HFF-Myc (cell line): ENCODE measurements around the gene SBF1.

Experiments used
- DNase-seq: peaks from one replicate; pipeline ENCODE4 v3.0.0-alpha.2; 2011; ENCODE audit warnings: low read depth; ENCODE audit errors: extremely low read depth
- H3K4me3 ChIP-seq: replicated peaks from 2 replicates; pipeline ENCODE4 v1.5.1; 2011; ENCODE audit warnings: low read depth, mild to moderate bottlenecking, control low read depth, low read length
- TF ChIP-seq, protein P1 (sequence below): IDR thresholded peaks from 2 replicates; pipeline ENCODE4 v1.5.1; 2012; ENCODE audit warnings: mild to moderate bottlenecking, low read depth, low read length, control low read depth; ENCODE audit errors: missing control alignments

SBF1 gene

DNA sequence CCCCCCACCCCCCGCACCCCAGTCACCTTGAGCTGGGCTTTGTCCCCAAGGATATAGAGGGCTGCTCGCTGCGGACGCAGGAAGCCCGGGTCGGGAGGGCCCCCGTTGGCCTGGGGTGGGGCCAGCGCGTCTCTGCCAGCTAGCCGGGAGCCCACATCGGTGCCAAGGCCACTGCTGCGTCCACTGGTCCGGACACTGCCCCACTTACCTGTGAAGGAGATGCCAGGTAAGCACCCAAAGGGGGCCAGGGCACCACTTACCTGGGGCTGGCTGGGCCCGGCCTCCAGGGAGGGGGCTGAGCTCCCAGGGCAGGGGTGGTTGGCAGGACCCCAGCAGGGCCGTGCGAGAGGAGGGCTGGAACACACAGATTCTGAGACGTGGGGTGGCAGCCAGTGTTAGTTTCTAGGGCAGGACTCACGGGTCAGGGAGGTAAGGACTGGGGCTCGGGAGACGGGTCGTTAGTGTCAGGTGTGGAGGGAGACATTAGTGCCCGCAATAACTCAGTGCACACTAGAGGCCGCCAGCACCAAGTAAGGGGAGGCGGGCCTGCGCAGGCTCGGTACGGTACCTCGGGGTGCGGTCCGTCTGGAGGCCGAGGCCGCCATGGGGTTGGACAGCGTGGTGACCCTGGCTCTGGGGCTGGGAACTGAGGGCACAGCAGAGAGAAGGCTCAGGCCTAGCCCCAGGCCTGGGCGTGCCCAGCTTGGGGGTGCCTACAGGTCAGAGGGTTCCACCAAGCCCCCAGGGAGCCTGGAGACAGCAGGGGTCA is 18.2 kb downstream of the SBF1 start:
- DNase-seq, result no peak
- no peak overlapping the region for H3K4me3 ChIP-seq
- TF ChIP-seq, protein P1, sequence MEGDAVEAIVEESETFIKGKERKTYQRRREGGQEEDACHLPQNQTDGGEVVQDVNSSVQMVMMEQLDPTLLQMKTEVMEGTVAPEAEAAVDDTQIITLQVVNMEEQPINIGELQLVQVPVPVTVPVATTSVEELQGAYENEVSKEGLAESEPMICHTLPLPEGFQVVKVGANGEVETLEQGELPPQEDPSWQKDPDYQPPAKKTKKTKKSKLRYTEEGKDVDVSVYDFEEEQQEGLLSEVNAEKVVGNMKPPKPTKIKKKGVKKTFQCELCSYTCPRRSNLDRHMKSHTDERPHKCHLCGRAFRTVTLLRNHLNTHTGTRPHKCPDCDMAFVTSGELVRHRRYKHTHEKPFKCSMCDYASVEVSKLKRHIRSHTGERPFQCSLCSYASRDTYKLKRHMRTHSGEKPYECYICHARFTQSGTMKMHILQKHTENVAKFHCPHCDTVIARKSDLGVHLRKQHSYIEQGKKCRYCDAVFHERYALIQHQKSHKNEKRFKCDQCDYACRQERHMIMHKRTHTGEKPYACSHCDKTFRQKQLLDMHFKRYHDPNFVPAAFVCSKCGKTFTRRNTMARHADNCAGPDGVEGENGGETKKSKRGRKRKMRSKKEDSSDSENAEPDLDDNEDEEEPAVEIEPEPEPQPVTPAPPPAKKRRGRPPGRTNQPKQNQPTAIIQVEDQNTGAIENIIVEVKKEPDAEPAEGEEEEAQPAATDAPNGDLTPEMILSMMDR, result peak; percentile 19

DNA sequence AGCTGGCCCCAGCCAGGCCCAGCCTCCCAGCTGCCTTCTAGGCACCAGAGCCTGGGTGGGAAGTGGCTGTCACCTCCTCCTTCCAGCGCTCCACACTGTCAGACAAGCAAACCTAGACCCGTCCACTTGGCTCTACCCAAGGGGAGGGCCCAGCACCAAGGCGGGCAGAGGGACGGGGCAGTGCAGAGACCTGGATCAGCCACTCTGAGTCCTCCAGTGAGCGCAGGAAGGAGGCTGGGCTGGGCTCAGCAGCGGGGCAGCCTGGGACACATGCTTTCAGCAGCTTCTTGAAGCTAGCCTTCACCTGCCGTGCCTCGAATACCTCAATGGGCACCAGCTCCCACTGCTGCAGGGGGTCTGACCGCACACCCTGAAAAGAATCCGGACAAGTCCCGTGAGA is 18.8 kb downstream of the SBF1 start:
- TF ChIP-seq, protein P1, result no peak
- no peak for DNase-seq
- H3K4me3 ChIP-seq, result no peak overlapping the region

GRCh38 chr22:50455201-50455600 is 19.6 kb downstream of the SBF1 start:
- H3K4me3 ChIP-seq, result no peak overlapping the region
- TF ChIP-seq, protein P1, result no peak
- no peak for DNase-seq

DNA sequence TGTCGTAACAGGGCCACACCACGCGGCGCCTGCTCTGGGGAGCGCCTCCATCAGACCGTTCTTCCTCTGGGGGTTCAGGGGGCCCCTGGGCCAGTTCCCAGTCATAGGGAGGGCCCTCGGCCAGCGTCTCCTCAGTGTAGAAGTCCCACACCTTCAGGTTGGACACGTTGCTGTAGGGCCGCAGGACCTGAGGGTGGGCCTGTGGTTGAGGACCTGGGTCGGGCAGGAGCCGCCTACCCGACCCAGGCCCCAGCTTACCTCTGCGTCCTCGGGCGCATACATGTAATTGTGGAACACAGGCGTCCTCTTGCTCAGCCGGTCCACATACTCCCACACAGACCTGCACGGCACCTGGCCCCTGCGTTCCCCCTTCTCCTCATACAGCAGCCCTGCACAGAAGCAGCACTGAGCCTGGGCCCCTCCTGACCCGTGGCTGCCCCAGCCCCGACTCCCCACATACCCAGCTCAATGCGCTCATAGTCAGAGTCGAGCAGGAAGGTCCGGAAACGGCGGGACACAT is 20.2 kb downstream of the SBF1 start:
- TF ChIP-seq, protein P1, result no peak
- no peak overlapping the region for H3K4me3 ChIP-seq
- DNase-seq, result no peak

DNA sequence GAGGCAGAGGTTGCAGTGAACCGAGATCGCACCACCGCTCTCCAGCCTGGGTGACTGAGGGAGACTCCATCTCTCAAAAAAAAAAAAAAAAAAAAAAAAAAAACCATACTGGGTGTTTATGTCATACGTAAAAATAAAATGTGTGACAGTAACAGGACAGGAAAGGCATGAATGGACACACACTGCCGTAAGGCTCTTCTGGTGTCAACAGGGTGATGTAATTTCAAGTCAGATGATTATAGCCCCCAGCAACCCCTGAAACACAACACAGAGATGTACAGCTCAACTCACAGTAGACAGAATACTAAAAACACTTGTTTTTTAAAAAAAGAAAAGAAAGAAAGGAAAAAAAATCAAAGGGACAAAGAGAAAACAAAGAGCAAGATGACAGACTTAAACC is 22.2 kb downstream of the SBF1 start:
- TF ChIP-seq, protein P1, result no peak
- no peak for DNase-seq
- no peak overlapping the region for H3K4me3 ChIP-seq

DNA sequence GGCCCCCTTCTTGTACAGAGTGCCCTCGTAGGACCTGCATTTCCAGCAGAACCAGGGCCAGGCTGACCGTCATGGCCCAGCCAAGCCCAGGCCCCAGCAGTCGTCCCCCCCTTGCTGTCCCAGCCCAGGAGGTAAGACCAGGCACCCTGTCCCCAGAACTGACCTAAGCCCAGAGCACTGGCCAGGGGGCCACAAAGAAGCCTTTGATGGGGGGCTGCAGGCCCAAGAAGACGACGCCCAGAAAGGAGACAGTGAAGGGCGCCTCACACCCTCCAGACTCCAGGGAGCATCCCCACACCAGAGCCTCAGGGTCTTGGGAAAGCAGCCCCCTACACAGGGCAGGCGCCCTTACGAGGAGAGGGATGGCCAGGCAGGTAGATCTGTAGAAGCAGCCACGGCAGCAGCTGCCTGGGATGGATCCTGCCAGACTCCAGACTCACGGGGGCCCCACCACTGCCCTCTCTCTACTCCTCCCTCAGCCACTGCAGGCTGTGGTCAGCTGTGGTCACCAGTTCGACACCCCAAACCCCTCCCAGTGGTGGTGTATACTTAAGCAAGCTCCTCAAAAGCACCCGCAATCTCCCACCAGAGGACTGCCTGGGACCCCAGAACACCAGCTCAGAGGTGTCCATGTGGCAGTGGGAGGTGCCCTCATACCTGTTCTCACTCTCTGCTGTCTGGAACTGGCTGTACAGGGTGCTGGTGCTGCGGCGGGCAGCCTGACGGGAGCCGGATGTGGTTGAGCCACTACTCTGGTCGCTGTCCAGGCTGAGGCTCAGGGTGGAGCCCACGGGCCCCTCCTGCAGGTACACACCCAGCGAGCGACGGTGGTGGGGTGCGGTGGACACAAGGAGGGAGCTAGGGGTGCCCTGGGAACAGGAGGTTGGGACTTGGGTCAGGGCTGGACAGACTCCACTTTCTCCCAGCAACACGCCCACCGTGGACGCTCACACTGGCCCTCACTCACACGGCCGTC is 27.0 kb downstream of the SBF1 start:
- no peak for DNase-seq
- TF ChIP-seq, protein P1, result no peak
- no peak overlapping the region for H3K4me3 ChIP-seq
